Measurements from ENCODE around the gene PVALEF. TPM values are rescaled to one million over a fixed set of nuclear protein-coding genes. Genes with fewer than 3 reads are reported as not detected.

Gene PVALEF
- total and polyA plus RNA-seq, 2 of the 8 experiments (the other 6 are each of a cell fraction or from before 2014, with no cell fraction given): 0.03 TPM; not detected in 1

GRCh38 chr17:81127526-81128177 lies 37.7 kb upstream of the PVALEF start (continued):
- TF ChIP-seq KDM5A (IDR thresholded peaks at IDR 0.05; ENCODE audit: low read length) (no peak), ATF2 (IDR thresholded peaks at IDR 0.05; ENCODE audit: low read length) (no peak)
